ENCODE data around the gene POU4F3.
"Not testable (repeated sequence)": the region's sequence is repeated elsewhere in the genome, so short reads cannot be mapped to it uniquely, and the experiment has no call there.

The POU4F3 gene, protein sequence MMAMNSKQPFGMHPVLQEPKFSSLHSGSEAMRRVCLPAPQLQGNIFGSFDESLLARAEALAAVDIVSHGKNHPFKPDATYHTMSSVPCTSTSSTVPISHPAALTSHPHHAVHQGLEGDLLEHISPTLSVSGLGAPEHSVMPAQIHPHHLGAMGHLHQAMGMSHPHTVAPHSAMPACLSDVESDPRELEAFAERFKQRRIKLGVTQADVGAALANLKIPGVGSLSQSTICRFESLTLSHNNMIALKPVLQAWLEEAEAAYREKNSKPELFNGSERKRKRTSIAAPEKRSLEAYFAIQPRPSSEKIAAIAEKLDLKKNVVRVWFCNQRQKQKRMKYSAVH

DNA sequence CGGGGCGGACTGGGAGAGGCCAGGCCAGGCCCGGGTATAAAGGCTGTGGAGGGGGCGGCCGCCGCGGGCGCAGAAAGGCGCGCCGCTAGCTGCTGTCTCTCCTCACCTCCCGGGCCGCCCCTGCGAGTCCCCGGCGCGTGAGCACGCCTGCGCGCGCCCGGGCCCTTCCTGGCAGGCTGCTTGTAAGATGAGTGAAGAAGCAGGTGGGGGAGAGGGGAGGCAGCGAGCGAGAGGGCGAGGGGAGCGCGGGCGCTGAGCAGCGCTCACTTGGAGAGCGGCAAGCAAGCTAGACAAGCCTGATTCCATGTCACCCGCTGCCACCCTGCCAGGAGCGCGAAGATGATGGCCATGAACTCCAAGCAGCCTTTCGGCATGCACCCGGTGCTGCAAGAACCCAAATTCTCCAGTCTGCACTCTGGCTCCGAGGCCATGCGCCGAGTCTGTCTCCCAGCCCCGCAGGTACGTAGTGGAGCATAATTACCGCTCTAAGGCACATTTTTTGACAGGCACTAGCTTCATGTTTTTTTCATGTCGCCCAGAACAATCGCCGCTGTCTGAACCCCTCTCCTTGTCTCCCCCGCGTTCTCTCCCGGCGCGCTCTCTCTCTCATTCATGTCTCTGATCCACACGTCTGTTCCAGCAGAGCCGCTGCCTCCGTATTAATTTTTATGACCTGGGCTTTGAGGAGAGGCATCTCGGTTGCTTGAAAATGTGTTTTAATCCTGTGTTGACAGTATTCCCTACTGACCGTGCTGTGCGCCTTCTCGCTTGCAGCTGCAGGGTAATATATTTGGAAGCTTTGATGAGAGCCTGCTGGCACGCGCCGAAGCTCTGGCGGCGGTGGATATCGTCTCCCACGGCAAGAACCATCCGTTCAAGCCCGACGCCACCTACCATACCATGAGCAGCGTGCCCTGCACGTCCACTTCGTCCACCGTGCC is at the start of gene POU4F3:
Gene POU4F3, plus strand, starts transcription at position 66 of the 941 bp plus-strand sequence. Its CDS starts 274 bp downstream, at position 340.
- DNase-seq (ENCODE audit: low read depth in 2 of 2), result no peak

DNA sequence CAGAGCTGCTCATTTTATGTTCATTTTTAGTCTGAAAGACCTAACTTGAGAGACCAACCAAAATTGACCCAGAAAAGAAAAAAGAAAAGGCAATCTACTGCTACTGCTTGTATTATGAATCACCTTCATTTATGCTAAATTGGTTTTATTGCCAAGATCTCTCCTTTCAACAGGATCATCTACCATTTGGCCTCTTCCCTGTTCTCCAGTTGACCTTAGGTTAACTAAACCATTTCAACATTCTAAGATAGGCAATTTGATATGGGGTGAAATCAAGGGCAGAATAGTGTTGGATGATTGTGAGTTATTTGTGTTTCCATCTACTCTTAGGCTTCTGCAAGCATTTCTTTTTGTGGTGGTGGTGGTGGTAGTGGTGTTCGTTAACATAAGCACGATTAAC is 48.3 kb upstream of the POU4F3 start:
- no peak for DNase-seq (ENCODE audit: low read depth in 2 of 2)

DNA sequence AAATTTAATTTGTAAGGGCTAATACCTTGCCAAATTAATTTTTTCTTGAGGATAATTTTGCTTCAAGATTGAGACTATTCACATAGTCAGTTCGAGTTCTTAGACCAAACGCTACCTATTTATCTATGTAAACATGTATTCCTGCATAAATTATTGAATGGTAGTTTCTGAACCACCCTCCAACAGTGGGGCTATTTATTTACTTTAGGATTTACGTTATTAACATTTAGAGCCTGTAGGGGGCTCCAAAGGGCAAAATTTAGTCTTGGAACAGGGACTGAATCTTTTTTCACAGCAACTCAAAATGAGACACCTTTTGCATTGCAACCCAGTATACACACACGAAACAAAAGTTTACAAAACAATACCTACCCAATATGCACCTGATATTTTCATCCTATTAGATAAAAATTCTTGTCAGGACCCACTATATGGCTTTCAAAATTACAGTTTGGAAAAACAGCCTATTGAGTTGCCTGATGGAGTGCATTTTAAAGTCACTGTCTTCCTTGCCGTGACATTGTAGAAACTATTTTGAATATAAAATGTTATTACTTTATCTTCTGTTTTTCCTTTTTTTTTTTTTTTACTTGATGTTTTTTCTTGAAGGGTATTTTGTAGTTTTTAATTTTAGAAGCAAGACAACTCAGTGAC is 47.1 kb upstream of the POU4F3 start:
- no peak for DNase-seq (ENCODE audit: low read depth in 2 of 2)

DNA sequence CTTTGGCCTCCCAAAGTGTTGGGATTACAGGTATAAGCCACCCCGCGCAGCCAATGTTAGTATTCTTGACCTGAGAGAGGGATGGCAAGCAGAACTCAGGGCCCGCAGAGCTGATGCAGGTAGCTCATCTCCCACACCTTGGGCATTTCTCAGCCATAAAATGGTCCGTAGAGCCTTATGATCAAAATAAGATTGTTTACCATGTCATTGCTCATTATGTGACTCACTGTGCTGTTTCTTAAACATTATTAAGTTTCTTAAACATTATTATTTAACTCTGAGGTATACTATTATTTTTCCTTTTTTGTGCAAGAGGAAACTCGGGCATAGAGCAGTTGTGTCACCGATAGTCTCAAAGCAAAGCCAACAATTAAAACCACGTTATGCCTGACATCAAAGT is 42.4 kb upstream of the POU4F3 start:
- no peak for DNase-seq (ENCODE audit: low read depth in 2 of 2)

DNA sequence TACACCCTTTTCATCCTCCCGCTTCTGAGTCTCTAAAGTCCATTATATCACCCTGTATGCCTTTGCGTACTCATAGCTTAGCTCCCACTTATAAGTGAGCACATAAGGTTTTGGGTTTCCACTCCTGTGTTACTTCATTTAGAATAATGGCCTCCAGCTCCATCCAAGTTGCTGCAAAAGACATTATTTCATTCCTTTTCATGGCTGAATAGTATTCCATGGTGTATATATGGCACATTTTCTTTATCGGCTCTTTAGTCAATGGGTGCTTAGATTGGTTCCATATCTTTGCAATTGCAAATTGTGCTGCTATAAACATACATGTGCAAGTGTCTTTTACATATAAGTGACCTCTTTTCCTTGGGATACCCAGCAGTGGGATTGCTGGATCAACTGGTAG is 39.7 kb upstream of the POU4F3 start:
- DNase-seq (ENCODE audit: low read depth in 2 of 2), result not testable (repeated sequence)

DNA sequence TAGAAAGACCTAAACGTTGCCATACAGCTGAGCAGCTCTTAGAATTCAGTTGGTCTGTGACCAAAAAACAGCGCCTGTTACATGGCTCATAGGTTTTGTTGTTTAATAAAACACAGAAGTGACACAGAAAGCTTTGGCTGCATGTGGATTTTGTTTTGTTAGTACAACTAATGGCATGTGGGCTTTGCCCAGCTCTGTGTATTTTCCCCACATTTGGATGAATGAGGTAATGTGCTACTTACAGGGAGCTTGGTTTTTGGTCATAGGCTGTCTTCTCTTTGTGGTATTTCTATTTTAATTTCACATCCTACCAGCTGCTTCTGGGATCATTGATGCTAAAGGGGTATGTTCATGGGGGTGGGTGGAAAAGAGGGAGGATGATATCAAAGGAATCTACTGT is 37.0 kb upstream of the POU4F3 start:
- DNase-seq (ENCODE audit: low read depth in 2 of 2), result no peak

DNA sequence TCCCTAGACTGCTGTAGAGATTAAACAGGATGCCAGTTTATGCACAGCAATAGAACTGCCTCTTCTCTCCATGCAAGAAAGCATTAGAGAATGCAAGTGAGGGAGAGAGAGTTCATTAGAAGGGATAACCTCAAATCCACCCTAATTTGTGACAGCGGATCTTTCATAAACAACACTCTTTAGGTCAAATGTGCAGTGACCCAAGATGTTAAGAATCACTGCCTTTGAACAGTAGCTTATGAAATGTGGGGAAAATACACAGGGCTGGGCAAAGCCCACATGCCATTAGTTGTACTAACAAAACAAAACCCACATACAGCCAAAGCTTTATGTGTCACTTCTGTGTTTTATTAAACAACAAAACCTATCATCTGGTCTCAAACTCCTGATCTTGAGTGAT is 36.2 kb upstream of the POU4F3 start:
- DNase-seq (ENCODE audit: low read depth in 2 of 2), result no peak

DNA sequence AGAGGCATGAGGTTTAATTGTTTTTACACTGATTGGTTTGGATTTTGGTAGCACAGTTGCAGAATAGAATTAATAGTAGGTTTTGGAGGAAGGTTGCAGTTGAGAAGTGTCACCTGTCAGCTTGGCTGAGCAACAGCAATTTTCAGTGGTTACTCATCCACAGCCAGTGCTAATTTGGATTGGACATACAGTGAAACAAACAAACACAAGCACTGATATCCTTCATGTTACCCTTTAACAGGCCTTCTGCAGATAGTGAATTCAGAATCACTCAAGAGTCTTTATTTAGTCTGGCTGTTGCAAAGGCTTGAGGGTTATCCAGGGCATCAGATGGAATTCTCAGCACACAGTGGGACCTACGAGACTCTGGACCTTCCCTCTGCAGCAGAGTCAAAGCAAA is 31.8 kb upstream of the POU4F3 start:
- no peak for DNase-seq (ENCODE audit: low read depth in 2 of 2)

DNA sequence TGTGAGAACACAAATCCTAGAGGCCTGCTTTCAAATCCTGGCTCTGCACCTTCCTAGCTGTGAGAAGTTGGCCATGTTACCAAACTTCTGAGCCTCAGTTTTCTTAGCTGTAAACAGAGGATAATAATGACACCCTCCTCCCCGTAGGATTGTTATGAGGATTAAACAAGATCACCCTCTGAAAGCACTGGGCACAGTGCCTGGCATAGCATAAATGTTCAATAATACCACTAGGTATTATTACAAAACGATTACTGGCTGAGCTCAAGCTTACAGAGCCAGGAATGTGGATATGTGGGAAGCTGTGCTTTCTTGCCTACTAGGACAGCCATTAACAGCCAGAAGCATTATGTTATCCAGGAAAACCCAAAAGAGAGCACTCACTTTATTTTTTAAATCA is 30.8 kb upstream of the POU4F3 start:
- no peak for DNase-seq (ENCODE audit: low read depth in 2 of 2)

DNA sequence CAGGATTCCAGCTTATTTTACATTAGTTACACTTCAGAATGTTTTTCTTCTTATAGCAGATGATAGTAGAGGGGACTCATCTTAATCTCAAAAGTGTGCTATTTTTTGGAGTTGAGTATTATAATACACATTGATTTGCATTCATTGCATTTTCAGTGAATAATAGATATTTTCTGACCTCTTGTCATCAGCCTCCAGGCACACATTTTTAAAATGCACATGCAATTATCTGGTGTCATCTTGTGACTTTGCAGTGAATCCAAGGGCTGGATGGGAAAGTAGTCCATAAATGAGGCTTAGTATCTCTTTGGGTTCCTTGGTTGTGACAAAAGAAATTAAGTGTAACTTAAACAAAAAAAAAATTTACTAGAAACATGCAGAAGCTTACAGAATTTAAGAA is 28.1 kb upstream of the POU4F3 start:
- DNase-seq (ENCODE audit: low read depth in 2 of 2), result no peak

DNA sequence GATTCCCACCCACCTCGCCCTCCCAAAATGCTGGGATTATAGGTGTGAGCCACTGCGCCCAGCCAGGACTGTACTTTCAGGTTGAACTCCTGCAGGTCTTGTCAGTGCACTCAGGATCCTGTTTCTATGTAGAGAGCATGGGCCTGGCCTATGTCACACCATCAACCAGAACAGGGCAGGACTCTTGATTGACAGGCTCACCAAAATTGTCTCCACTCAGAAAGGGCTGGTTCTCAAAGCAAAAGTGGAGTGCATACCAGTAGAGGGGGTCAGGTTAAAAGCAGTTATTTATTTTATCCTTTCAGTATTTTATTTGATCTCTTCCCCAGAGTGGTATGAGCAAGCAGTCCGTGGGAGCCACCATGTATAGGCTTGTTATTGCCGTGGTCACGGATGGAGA is 27.4 kb upstream of the POU4F3 start:
- no peak for DNase-seq (ENCODE audit: low read depth in 2 of 2)

DNA sequence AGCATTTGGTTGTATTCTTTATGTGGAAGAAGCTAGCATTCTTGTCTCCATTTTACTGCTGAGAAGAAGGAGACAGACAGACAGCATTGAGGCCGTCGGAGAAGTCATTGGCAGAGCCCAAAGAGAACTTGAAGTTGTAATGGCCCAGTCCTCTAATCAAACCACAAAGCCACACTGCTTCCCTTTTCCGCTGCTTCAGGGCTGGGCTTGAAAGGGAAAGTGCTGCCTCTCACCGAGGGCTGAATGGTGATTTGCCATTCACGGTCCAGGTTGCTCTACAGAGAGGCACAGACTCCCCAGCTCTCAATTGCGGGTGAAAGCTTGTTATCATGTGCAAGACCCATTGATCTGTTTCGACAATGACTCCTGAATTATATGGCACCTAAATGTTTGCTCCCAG is 25.6 kb upstream of the POU4F3 start:
- no peak for DNase-seq (ENCODE audit: low read depth in 2 of 2)

DNA sequence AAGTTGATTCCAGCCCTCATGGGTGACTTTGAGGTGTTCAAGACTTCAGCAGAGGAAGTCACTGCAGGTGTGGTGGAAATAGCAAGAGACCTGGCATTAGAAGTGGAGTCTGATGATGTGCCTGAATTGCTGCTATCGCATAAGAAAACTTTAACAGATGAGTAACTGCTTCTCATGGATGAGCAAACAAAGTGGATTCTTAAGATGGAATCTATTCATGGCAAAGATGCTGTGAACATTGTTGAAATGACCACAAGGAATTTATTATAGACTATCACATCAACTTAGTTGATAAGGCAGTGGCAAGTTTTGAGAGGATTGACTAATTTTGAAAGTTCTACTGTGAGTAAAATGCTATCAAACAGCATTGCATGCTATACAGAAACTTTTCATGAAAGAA is 17.1 kb upstream of the POU4F3 start:
- no peak for DNase-seq (ENCODE audit: low read depth in 2 of 2)

DNA sequence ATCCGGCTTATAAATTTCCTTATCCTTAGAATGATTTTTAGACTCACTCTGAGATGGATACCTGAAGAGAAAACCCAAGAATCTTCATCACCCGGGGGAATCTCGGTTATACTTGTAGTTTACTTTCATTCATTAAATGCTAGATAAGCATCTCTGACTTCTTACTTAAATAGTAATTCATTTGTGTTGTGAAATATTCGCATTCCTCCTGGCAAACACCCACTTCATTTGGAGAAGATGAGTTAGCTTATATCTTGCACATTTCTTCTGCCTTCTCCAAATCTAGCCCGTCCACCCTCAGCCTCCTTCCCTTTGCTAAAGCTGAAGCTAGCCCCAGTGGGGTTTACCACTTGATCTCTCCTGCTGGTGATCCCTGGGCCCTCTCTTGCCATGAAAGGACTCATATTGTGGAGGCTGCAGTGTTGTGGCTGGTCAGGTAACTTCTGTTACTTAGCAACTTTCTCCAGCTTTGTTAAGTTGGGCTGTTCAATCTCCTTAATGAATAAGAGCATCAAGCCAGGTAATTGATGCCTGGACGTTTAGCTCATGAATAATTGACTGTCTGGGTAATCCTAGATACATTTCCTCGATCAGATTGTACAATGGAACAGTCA is 11.3 kb upstream of the POU4F3 start:
- DNase-seq (ENCODE audit: low read depth in 2 of 2), result no peak

DNA sequence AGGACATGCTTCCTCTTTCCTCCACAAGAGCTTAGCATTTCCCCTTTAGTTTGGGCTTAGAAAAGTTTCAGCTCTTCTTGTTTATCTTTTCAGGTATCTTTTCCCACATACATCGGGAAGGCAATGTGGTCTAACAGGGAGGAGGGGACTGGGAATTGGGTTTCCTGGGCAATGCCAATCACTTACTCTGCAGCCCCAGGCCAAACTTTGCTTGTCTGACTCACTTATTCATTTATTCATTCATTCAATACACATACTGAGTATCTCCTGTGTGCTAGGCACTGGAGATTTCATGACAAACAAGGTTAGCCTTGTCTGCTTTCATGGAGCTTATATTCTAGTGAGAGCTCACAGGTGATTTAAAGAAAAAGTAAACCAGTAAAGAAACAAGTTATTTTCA is 10.7 kb upstream of the POU4F3 start:
- no peak for DNase-seq (ENCODE audit: low read depth in 2 of 2)

DNA sequence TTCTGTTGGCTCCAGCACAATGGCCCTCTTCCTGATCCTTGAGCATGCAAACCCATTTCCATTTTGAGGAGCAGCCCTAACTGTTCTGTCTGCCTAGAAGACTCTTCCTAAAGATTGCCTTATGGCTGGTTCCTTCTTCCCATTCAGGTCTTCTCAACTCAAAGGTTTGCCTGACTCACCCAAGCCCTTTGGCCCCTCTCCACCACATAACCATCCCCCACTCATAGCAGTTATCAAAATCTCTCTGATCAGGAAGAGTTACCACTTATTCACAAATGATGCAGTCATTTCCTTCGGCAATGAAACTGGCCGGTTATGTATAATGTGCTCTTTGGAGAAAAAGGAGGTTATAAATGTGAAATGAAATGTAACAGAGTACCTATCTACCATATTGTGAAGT is 8.9 kb upstream of the POU4F3 start:
- no peak for DNase-seq (ENCODE audit: low read depth in 2 of 2)

DNA sequence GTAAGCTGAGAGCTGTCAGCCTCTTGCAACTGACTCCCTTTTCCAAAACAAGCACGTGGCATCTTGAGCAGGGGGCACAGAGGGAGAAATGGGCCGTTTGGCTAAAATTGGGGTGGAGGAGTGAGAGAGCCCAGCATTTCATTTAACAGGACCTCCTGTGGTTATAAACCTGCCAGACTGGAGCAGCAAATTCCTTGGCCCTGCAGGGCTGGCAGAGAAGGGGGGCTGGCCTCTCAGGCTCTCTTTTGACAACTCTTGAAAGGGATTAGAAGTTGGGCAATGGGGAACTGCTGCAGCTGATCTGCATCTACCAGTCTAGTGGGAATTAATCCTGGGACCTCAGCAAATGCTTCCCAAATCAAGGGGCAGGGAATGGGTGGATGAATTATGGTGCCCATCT is 7.2 kb upstream of the POU4F3 start:
- DNase-seq (ENCODE audit: low read depth in 2 of 2), result no peak

DNA sequence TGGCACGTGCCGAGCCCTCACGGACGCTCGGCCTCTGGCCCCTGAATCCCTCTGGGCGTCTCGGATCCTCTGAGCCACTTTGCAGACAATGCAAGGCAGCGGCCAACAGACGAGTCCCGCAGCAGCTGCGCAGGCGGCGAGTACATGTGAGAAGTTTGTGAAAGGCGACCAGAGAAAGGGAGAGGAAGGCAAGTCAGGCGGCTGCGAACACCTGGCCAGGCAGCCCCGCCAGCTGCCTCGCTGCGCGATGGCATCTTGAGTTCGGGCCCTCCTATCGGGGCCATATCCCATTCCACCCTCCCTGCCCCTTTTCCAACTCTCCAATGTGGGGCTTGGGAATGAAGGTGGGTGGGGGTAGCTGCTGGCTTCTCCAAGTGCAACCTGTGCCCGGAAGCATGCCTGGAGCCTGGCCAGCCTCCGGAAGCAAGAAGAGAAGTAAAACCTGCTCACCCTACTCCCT is 4.5 kb upstream of the POU4F3 start:
- DNase-seq (ENCODE audit: low read depth in 2 of 2), result no peak

DNA sequence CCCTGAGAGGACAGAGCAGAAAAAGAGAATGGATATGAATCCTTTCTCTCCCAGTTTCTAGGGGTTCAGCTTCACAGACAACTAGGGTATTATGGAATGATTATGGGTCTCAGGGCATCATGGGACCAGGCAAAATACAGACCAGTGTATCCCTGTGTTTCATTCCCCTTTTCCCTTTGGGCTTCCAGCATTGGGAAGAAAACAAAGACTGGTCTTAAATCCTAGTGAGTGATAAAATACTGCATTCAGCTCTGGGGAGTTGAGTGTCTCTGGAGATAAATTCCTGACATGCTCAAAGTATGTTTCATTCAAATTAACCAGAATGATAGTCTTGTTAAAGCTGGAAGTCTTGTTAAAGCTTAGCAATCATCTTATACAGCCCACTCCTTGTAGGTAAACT is 2.4 kb upstream of the POU4F3 start:
- no peak for DNase-seq (ENCODE audit: low read depth in 2 of 2)

DNA sequence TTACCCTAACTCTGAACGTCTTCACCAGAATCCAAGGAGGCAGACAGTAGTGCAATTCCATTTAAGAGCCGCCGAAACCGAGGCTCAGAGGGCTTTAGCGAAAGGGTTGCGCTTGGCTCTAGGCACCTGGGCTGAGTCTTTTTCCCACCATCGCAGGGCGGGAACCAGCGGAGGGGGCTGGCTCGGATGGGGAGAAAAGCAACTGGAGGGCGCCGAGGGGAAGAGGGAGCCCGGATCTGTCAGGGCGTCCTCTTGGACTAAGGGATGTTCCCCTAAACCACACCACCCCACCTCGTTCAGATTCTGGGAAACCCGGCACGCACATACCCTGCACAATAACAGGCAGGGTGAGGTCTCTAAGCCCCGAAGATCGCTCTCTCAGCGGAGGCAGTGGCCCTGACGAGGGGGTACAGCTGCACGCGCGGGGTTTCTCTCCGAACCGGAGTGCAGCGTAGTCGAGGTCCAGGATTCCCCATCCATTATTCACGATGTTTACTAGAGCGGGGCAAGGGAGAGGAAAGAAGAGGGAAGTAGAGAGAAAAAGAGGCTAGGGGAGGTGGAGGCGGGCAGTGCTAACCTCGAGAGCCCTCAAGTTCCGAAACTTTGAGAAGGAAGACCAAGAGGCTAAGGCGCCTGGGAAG is 1.3 kb upstream of the POU4F3 start:
- DNase-seq (ENCODE audit: low read depth in 2 of 2), result no peak

DNA sequence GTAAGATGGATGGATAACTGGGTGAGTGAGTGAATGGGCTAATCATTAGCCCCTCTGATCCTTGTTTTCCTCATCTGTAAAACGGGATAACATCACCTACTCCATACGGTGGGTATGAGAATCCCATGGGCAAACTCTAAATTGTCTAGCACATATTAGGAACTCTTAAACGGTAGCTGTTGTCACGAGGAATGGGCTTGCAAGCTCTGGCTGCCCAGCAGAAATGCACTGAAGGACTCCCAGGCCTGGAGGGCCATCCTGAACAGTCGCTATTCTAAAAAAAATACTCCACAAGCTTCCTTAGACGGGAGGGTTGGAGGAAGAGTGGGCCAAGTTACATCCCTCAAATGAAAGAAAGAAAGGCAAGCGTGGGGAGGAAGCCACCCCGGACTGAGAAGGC is 711 bp upstream of the POU4F3 start:
- DNase-seq (ENCODE audit: low read depth in 2 of 2), result no peak
